Vein endothelial cell (primary cell): ENCODE data around the gene TOP3B. TPM values are rescaled to one million over a fixed set of nuclear protein-coding genes. Genes with fewer than 3 reads are reported as not detected.

Source experiments
- total RNA-seq: library from RNA; depleted of rRNA; stranded (reverse); fragments of >200 nt; gene quantifications from 2 replicates; pipeline ENCODE4 v1.2.3, GENCODE V29; 2012

Gene TOP3B
- 34.0 and 36.1 TPM in 2 replicates for total RNA-seq

GRCh38 chr22:21982338-21982965, at the start of gene TOP3B:
Gene TOP3B, minus strand, starts transcription at chr22:21982787. Its CDS starts 7,078 bp downstream, at chr22:21975709.

GRCh38 chr22:21952586-21953571, 29.7 kb downstream of the TOP3B start, which contains the start of gene PPM1F:
Gene PPM1F, minus strand, starts transcription at chr22:21952848. Its CDS starts 6,800 bp downstream, at chr22:21946048.

Other genes starting within 250 kb of the TOP3B start
- gene YPEL1, start 247.0 kb downstream of the TOP3B start, total RNA-seq: 4.4 and 6.9 TPM in 2 replicates
- 58.1 and 93.7 TPM in 2 replicates for gene MAPK1, start 115.1 kb downstream of the TOP3B start, total RNA-seq
- 165 and 166 TPM in 2 replicates for gene PPM1F, start 29.9 kb downstream of the TOP3B start, total RNA-seq